ENCODE measurements around the gene ZDHHC3.

Gene ZDHHC3

GRCh38 chr3:44924457-44925084 is 51.4 kb downstream of the ZDHHC3 start:
- DNase-seq: no peak

DNA sequence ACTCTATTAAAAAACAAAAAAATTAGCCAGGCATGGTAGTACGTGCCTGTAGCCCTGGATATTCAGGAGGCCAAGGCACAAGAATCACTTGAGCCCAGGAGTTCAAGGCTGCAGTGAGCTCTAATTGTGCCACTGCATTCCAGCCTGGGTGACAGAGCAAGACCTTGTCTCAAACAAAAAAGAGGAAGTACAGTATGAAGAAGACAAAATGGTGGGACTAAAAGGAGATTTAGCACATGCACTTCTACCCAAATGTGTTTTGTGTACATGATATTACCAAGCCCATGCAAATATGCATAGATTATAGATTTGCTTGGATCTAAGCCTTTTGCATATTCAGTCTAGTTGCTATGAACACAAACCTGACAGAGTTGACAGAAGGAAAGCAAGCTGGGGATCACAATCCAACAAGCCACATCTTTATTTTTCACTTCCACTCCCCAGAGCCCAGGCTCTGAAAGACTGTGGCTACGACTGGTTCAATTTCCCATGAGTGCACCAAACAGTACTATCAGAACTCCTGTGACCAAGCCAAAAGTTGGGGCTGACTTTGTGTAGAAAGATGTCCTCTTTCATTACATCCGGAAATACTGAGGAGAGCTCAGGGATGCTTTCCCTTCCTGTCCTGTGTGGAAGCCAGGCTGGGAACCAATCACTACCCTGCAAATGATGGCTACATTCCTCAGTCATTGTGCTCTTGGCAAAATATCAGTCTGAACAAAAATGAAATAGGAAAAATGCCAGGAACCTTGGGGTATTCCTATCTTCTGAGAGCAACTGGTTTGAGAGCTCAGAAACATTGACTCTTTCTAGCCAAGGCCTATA is 52.1 kb downstream of the ZDHHC3 start:
- no peak for DNase-seq

GRCh38 chr3:44920081-44920480 is 55.9 kb downstream of the ZDHHC3 start:
- DNase-seq: no peak

- DNase-seq: no peak
Observed at GRCh38 chr3:44918581-44918980, 57.4 kb downstream of the ZDHHC3 start.

DNA sequence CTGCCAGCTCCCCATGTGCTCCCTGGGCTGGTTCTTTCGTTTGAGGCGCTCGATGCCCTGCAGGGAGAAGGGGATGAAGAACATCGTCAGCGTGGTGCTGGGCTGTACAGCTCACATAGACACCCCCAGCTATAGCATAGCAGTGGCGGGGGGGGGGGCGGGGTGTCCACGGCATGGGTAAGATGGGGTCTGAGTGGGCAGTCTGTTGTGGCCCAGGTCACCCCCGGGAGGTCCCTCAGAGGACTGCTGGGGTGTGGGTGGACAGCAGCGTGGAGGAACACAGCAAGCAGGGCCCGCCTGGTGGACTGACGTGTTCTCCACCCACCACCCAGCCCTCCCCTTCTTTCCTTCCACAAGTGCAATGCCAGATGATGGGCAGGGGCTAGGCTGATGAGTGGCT is 57.9 kb downstream of the ZDHHC3 start:
- no peak for DNase-seq

GRCh38 chr3:44915702-44916438 is 60.1 kb downstream of the ZDHHC3 start:
- DNase-seq: no peak

- DNase-seq: no peak
Observed at GRCh38 chr3:44914936-44915335, 61.0 kb downstream of the ZDHHC3 start.

- DNase-seq: peak; percentile 68
Observed at GRCh38 chr3:44913868-44914468, 62.0 kb downstream of the ZDHHC3 start.

DNA sequence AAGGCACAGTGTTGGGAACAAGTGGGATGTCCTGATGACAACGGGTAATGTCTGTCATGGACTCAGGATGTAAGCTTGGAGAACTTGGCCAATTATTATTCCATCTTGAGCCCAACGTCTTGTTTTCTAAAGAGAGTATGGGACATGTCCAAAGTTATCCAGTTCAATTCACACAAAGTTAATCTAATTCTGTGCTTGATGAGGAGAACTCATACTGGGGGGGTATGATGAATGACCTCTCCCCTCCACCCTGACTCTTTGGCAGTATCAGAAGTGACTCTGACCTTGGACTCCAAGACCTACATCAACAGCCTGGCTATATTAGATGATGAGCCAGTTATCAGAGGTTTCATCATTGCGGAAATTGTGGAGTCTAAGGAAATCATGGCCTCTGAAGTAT is 65.3 kb downstream of the ZDHHC3 start:
- DNase-seq: no peak

GRCh38 chr3:44909063-44909462 is 66.9 kb downstream of the ZDHHC3 start:
- no peak for DNase-seq

GRCh38 chr3:44907612-44908011 is 68.4 kb downstream of the ZDHHC3 start:
- DNase-seq: no peak

GRCh38 chr3:44906997-44907396 is 69.0 kb downstream of the ZDHHC3 start:
- DNase-seq: no peak

- DNase-seq: no peak
Observed at GRCh38 chr3:44905446-44906157, 70.4 kb downstream of the ZDHHC3 start.

GRCh38 chr3:44903751-44904150 is 72.2 kb downstream of the ZDHHC3 start:
- DNase-seq: no peak

DNA sequence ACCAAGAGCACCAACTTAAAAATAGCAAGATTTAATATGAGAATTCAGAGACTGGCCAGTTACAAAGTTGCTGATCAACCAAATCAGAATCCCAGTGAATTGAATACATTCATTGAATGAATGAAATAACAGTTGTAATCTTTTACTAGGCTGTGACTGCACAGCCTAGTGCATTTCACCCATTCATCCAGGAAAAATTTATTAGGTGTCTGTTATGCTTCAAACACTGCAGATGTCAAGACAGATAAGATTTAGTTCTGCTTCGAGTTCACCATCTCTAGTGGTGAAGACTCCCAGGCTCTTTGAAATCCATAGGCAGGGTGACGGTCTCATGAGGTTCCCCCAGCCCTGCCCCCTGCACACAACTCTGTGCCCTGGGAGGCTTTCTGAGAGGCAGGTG is 72.7 kb downstream of the ZDHHC3 start:
- DNase-seq: no peak

DNA sequence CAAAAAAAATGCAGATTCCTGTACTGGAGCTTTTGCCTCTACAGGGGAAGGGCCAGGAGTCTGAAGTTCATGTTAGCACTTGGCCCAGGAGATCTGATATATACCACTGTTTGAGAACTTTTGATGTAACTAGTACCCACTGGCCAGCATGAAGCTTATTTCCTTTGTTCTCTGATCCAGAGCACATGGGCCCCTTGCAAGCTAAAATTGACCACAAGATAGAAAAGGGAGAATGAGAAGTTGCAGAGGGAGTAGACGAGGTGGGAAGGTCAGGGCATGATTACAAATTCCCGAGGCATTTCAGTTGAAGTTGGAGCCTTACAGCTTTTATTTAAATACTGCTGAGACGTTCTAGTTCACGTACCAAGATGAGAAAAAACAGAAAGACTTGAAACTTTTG is 73.3 kb downstream of the ZDHHC3 start:
- no peak for DNase-seq

- no peak for DNase-seq
Observed at GRCh38 chr3:44899683-44900367, 76.1 kb downstream of the ZDHHC3 start.

GRCh38 chr3:44896440-44896839 is 79.5 kb downstream of the ZDHHC3 start:
- no peak for DNase-seq

DNA sequence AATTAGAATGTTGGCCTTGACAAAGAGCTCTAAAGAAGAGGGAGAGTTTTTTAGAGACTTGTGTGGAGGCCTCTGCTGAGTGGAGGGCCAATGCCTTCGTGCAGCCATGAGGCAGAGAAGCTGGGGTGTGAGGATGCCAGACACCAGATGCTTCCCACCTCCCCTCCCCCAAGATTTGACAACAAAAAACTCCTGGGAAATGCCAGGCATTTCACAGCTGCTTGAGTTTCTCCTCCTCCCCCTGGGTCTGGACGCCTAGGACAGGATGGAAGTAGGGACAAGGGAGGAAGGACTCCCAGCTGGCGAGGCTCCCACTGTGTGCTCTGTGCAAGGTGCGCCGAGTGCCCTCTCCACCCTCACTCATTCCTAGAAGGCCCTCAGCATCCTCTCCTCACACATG is 81.5 kb downstream of the ZDHHC3 start:
- DNase-seq: no peak

DNA sequence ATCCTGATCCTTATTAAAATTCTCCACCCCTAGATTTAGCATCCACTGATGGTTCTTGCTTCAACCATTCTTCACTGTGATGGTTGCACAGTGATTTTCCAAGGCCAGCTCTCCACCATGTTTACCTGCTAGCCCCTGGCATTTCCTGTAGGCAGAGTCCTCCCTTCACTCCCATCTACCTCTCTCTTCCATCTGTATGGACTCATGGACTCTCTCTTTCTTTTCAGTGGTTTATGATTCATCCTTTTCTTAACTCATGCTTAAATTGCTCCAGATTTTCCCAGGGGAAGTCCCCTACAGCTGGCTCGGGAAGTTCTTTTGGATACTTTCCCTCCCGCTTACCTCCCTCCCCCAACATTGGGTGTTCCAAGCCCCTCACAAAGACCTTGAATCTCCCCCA is 82.9 kb downstream of the ZDHHC3 start:
- DNase-seq: no peak

- DNase-seq: no peak
Observed at GRCh38 chr3:44892689-44893088, 83.3 kb downstream of the ZDHHC3 start.

- DNase-seq: no peak
Observed at GRCh38 chr3:44890852-44891251, 85.1 kb downstream of the ZDHHC3 start.
